GM10266 (cell line): ENCODE results near the gene WNT9B.

Experiments
- DNase-seq: peaks from one replicate; pipeline ENCODE4 v3.0.0; 2012; ENCODE audit errors: extremely low spot score
- TF ChIP-seq, protein P1 (sequence below): IDR thresholded peaks from 2 replicates; pipeline ENCODE4 v1.5.1; 2012; ENCODE audit warnings: mild to moderate bottlenecking, low read depth; ENCODE audit not compliant: control insufficient read depth, insufficient read depth; ENCODE audit errors: missing control alignments

Gene WNT9B

DNA sequence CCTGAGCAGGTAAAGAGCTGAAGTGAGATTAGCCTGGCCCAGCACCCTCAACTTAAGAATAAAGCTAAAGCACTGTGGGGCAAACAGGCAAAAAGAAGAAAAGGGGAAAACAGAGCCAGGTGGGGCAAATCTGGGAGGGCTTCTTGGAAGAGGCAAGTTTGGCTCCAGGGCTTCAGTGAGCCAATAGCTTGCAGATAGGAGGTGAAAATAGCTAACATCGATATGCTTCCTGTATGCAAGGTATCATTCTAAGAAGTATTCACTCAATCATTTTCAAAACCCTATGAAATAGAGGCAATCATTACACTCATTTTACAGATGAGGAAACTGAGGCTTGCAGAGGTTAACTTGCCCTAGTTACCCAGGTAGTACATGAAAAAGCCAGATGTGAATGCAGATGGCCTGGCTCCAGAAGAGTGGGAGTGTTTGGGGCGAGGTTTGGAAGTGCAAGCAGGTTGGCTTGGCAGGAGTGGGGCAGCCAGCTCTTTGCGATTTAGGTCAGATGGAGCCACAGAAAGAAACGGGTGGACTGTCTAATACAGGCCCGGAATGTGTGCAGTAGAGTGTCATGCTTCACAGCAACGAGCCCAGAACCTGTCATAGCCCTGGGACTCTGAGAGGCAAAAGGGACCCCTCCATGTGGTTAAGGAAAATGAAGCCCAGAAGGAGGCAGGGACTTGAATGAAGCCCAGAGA lies 38.6 kb upstream of the WNT9B start:
- TF ChIP-seq, protein P1, sequence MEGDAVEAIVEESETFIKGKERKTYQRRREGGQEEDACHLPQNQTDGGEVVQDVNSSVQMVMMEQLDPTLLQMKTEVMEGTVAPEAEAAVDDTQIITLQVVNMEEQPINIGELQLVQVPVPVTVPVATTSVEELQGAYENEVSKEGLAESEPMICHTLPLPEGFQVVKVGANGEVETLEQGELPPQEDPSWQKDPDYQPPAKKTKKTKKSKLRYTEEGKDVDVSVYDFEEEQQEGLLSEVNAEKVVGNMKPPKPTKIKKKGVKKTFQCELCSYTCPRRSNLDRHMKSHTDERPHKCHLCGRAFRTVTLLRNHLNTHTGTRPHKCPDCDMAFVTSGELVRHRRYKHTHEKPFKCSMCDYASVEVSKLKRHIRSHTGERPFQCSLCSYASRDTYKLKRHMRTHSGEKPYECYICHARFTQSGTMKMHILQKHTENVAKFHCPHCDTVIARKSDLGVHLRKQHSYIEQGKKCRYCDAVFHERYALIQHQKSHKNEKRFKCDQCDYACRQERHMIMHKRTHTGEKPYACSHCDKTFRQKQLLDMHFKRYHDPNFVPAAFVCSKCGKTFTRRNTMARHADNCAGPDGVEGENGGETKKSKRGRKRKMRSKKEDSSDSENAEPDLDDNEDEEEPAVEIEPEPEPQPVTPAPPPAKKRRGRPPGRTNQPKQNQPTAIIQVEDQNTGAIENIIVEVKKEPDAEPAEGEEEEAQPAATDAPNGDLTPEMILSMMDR, result no peak

DNA sequence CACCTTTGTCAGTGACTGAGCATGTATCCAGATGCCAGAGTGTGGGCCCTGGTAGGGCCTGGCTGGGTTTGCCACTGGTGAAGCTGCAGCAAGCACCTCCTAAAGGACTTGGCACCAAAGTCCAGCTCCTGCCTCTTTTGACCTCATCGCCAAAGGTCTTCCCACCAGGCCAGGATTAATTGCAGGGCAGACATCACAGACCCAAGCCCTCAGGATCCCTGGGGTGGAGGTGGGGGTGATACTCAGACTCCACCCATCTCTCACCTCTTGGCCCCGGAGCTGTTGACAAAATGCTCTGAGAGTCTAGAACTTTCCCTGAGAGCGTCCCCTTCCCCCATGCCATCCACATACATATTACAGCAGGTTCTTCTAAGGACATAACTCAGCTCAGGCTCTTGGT lies 37.5 kb upstream of the WNT9B start:
- TF ChIP-seq, protein P1, result no peak
- DNase-seq, result no peak

More for the DNA sequence above, 38.6 kb upstream of the WNT9B start:
- DNase-seq, result no peak

DNA sequence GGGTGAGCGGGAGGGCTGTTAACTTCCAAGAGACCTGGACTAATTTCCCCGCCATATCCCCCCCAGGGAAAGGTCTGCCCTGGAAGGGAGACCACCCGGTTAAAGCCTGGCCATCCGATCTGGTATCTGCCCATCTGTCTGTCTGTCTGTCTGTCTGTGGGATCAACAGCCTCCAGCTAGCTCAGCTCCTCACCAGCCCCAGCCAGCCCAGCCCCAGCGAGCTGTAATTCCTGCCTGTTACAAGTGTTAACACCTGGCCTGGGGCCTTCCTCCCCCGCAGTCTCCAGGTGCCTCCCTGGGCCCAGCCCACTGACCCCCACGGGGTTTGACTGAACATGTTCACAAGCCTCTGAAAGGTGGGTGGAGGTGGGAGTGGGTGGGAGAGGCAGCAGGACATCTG lies 36.9 kb upstream of the WNT9B start:
- TF ChIP-seq, protein P1, result no peak
- no peak for DNase-seq

DNA sequence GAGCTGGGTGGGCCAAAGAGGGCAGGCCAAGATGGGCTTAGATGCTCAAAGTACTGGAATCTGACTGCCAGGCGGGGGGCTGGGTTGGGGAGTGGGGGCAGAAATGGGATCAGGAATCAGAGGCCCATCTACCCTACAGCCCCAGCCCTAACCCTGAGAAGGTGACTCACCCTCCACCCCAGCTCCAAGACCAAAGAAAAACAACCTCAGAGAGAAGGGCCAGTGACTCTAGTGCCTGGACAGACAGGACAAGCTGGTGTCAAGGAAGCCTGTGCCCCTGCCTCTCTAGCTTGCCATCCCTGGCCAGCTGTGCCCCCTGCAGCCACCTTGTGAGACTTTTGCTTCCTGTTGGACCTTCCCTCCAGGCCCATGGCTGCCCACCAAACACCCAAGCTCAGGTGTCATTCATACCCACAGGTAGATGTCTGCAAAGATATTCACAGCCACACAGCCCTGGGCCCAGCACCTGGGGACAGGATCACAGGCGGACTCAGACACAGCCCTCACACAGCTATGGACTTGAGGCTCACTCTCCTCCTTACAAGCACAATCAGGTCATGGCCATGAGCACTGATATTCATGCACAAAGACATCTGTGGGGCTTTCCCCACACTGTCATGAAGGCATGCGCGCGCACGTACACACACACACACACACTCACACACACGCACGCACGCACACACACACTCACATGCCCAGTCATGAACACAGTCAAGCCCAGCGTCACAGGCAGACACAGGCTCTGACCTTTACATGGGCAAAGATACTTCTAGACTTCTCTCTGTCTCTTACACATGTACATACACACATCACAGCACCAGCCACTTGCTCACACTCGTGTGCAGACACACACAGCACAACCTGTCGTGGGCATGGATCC lies 35.7 kb upstream of the WNT9B start:
- TF ChIP-seq, protein P1, result no peak
- no peak for DNase-seq

GRCh38 chr17:46817151-46817900 lies 34.1 kb upstream of the WNT9B start:
- TF ChIP-seq, protein P1, result no peak
- no peak for DNase-seq

- DNase-seq, result no peak
- TF ChIP-seq, protein P1, result no peak
These were observed 33.5 kb upstream of the WNT9B start for GRCh38 chr17:46817901-46818209.
